ENCODE results near the gene PRSS8. TPM values are rescaled to one million over a fixed set of nuclear protein-coding genes. Genes with fewer than 3 reads are reported as not detected.

The PRSS8 gene
- total RNA-seq, 1 experiment from 2014 or later = 0.15 TPM

- peaks cover 19% of the 10 kb centered on the region for H3K4me1 ChIP-seq (ENCODE audit: control insufficient read depth, insufficient read depth, low read length)
- H3K27me3 ChIP-seq (ENCODE audit: control insufficient read depth, insufficient read depth, low read length) = no peaks in the 10 kb centered on the region
- TSS peak; percentile 84 for BruUV-seq (replicated peaks)
- H3K9me3 ChIP-seq (ENCODE audit: control insufficient read depth, insufficient read depth, low read depth, low read length) = no peaks in the 10 kb centered on the region
- peaks cover 9% of the 10 kb centered on the region for H3K36me3 ChIP-seq (ENCODE audit: control insufficient read depth, insufficient read depth, low read length)
- ATAC-seq = peak; percentile 97
- CTCF ChIA-PET = interaction anchor here (0.5 to 1.3 kb wide), 6 partner anchors 17 to 343 kb away, joined by 3 to 9 read pairs (median 6); no protein-coding TSS in a partner anchor
- POLR2A ChIA-PET = interaction anchor here (0.5 to 1.6 kb wide), 12 partner anchors 9 to 125 kb away, joined by 3 to 10 read pairs (median 5); partner anchors contain the start of genes FUS and PRSS8
- DNase-seq (ENCODE audit: low read depth, low spot score) = peak; percentile 85
- TF ChIP-seq, protein P1, sequence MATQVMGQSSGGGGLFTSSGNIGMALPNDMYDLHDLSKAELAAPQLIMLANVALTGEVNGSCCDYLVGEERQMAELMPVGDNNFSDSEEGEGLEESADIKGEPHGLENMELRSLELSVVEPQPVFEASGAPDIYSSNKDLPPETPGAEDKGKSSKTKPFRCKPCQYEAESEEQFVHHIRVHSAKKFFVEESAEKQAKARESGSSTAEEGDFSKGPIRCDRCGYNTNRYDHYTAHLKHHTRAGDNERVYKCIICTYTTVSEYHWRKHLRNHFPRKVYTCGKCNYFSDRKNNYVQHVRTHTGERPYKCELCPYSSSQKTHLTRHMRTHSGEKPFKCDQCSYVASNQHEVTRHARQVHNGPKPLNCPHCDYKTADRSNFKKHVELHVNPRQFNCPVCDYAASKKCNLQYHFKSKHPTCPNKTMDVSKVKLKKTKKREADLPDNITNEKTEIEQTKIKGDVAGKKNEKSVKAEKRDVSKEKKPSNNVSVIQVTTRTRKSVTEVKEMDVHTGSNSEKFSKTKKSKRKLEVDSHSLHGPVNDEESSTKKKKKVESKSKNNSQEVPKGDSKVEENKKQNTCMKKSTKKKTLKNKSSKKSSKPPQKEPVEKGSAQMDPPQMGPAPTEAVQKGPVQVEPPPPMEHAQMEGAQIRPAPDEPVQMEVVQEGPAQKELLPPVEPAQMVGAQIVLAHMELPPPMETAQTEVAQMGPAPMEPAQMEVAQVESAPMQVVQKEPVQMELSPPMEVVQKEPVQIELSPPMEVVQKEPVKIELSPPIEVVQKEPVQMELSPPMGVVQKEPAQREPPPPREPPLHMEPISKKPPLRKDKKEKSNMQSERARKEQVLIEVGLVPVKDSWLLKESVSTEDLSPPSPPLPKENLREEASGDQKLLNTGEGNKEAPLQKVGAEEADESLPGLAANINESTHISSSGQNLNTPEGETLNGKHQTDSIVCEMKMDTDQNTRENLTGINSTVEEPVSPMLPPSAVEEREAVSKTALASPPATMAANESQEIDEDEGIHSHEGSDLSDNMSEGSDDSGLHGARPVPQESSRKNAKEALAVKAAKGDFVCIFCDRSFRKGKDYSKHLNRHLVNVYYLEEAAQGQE (IDR thresholded peaks at IDR 0.05; ENCODE audit: insufficient read depth in 1 of 2, low read depth in 2 of 2, low read length in 1 of 2) = no peak
- TF ChIP-seq CTCF (IDR thresholded peaks at IDR 0.05) = no peak
- peak; percentile 93 for TF ChIP-seq POLR2AphosphoS5 (IDR thresholded peaks at IDR 0.05; ENCODE audit: low read depth, low read length)
- peak within 1 kb of the TSS; percentile 62 to 95 for H3K4me3 ChIP-seq (ENCODE audit: low read depth in 2 of 2, low read length in 2 of 2)
- intact Hi-C loops (cut with micrococcal nuclease; ENCODE audit: unreplicated experiment) = no loop called here
- H3K27ac ChIP-seq (ENCODE audit: low read length) = peak within 1 kb of the TSS; percentile 79
- in situ Hi-C loops (cut with HindIII; ENCODE audit: low pct_unique_long_range_greater_than_20kb, low sequenced_read_pairs) = no loop called here
Measured at GRCh38 chr16:31117384-31118222, 17.9 kb downstream of the PRSS8 start, which contains the start of gene KAT8. Gene KAT8, plus strand, starts transcription at chr16:31117664. Its CDS starts 18 bp downstream, at chr16:31117682.

DNA sequence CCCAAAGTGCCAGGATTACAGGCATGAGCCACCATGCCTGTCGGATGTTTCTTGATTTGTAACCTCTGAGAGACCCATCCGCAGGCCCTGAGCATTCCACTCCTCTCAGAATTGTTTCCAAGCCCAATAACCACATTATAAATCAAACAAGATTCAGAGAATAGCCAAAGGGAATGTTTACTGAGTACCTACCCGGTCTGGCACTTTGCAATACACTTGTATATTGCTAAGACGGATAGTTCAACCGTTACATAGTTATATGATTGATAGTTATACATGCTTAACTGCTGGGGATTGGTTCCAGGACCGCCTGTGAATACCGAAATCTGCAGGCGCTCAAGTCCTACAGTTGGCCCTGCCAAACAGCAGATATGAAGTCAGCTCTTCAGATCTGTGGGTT, 21.1 kb downstream of the PRSS8 start:
- POLR2A ChIA-PET = no interaction called here
- no peaks in the 10 kb centered on the region for H3K9me3 ChIP-seq (ENCODE audit: control insufficient read depth, insufficient read depth, low read depth, low read length)
- no peak overlapping the region for H3K4me3 ChIP-seq (ENCODE audit: low read depth in 2 of 2, low read length in 2 of 2)
- intact Hi-C loops (cut with micrococcal nuclease; ENCODE audit: unreplicated experiment) (no loop called here), in situ Hi-C loops (cut with HindIII; ENCODE audit: low pct_unique_long_range_greater_than_20kb, low sequenced_read_pairs) (no loop called here)
- TF ChIP-seq CTCF (IDR thresholded peaks at IDR 0.05) (no peak), POLR2AphosphoS5 (IDR thresholded peaks at IDR 0.05; ENCODE audit: low read depth, low read length) (no peak), SIN3A (IDR thresholded peaks at IDR 0.05; ENCODE audit: borderline replicate concordance, insufficient read depth, low read depth, low read length) (no peak), TCF7L2 (IDR thresholded peaks at IDR 0.05; ENCODE audit: low read depth, low read length) (no peak)
- TF ChIP-seq, protein P1 (IDR thresholded peaks at IDR 0.05; ENCODE audit: insufficient read depth in 1 of 2, low read depth in 2 of 2, low read length in 1 of 2) = no peak
- H3K36me3 ChIP-seq (ENCODE audit: control insufficient read depth, insufficient read depth, low read length) = no peaks in the 10 kb centered on the region; the same call in 1 of the 2 replicates
- no peak overlapping the region for H3K27ac ChIP-seq (ENCODE audit: low read length)
- DNase-seq (ENCODE audit: low read depth, low spot score) (no peak), ATAC-seq (no peak)
- peaks cover 19% of the 10 kb centered on the region for H3K4me1 ChIP-seq (ENCODE audit: control insufficient read depth, insufficient read depth, low read length)
- CTCF ChIA-PET = interaction anchor here (0.5 kb wide), 1 partner anchor 123 kb away, joined by 4 read pairs; no protein-coding TSS in a partner anchor
- no TSS peak for BruUV-seq (replicated peaks)
- H3K27me3 ChIP-seq (ENCODE audit: control insufficient read depth, insufficient read depth, low read length) = no peaks in the 10 kb centered on the region

Measured in Panc1 (cell line).